ENCODE data around the gene CLDN9. TPM values are rescaled to one million over a fixed set of nuclear protein-coding genes. Genes with fewer than 3 reads are reported as not detected.

The CLDN9 gene
- total and polyA plus RNA-seq, 4 donors = 0.05 to 0.32 (median 0.25) TPM

- WGBS = 96% methylated on average over 15 of the region's 15 CpGs
Measured at GRCh38 chr16:2974319-2975056, 38.2 kb upstream of the CLDN9 start.

GRCh38 chr16:2975161-2975795 lies 37.4 kb upstream of the CLDN9 start:
- peaks cover 0 to 2% (median 0%) of the 10 kb centered on the region in 4 donors for H3K27me3 ChIP-seq (ENCODE audit: control insufficient read depth in 4 of 4, insufficient read depth in 4 of 4, low read length in 3 of 4)
- no peak overlapping the region for H3K4me3 ChIP-seq (ENCODE audit: low read depth in 1 of 3, low read length in 3 of 3)
- TF ChIP-seq FOXA2 (IDR thresholded peaks at IDR 0.05) (no peak), SP1 (IDR thresholded peaks at IDR 0.05) (no peak)
- no peaks in the 10 kb centered on the region for H3K9me3 ChIP-seq (ENCODE audit: control insufficient read depth in 4 of 4, low read length in 3 of 4)
- DNase-seq (ENCODE audit: low spot score) = no peak
- H3K9ac ChIP-seq (ENCODE audit: low read depth in 1 of 2, low read length in 2 of 2) = no peak overlapping the region
- no peaks in the 10 kb centered on the region for H3K36me3 ChIP-seq (ENCODE audit: control insufficient read depth in 4 of 4, insufficient read depth in 3 of 4, low read depth in 1 of 4, low read length in 3 of 4)
- H3K27ac ChIP-seq (ENCODE audit: low read depth in 1 of 2, low read length in 2 of 2) = no peak overlapping the region
- WGBS = 97% methylated on average over 28 of the region's 28 CpGs
- peaks cover 9 to 24% (median 10%) of the 10 kb centered on the region in 4 donors for H3K4me1 ChIP-seq (ENCODE audit: control insufficient read depth in 4 of 4, insufficient read depth in 4 of 4, low read length in 3 of 4)

More at GRCh38 chr16:2974319-2975056, 38.2 kb upstream of the CLDN9 start:
- DNase-seq (ENCODE audit: low spot score) = no peak
- Histone ChIP-seq H3K9ac (ENCODE audit: low read depth in 1 of 2, low read length in 2 of 2) (no peak overlapping the region), H3K36me3 (ENCODE audit: control insufficient read depth in 4 of 4, insufficient read depth in 3 of 4, low read depth in 1 of 4, low read length in 3 of 4) (no peaks in the 10 kb centered on the region), H3K4me1 (ENCODE audit: control insufficient read depth in 4 of 4, insufficient read depth in 4 of 4, low read length in 3 of 4) (peaks cover 8 to 25% (median 14%) of the 10 kb centered on the region in 4 donors), H3K9me3 (ENCODE audit: control insufficient read depth in 4 of 4, low read length in 3 of 4) (no peaks in the 10 kb centered on the region), H3K27ac (ENCODE audit: low read depth in 1 of 2, low read length in 2 of 2) (no peak overlapping the region), H3K4me3 (ENCODE audit: low read depth in 1 of 3, low read length in 3 of 3) (no peak overlapping the region), H3K27me3 (ENCODE audit: control insufficient read depth in 4 of 4, insufficient read depth in 4 of 4, low read length in 3 of 4) (peaks cover 0 to 2% (median 0%) of the 10 kb centered on the region in 4 donors)
- TF ChIP-seq JUND (IDR thresholded peaks at IDR 0.05) (no peak), TAF1 (conservative IDR thresholded peaks at IDR 0.05) (no peak), YY1 (IDR thresholded peaks at IDR 0.05) (no peak), EGR1 (IDR thresholded peaks at IDR 0.05; ENCODE audit: low read depth in 2 of 2) (no peak), HNF4A (conservative IDR thresholded peaks at IDR 0.05) (no peak), ZBTB33 (IDR thresholded peaks at IDR 0.05) (no peak), MAX (IDR thresholded peaks at IDR 0.05) (no peak), FOXA2 (IDR thresholded peaks at IDR 0.05) (no peak), CTCF (IDR thresholded peaks at IDR 0.05; ENCODE audit: low read depth, low read length, missing input control) (no peak), RAD21 (IDR thresholded peaks at IDR 0.05) (no peak), SP1 (IDR thresholded peaks at IDR 0.05) (no peak)

- H3K27ac ChIP-seq (ENCODE audit: low read depth in 1 of 2, low read length in 2 of 2) = no peak overlapping the region
- WGBS = 93% methylated on average over 7 of the region's 7 CpGs
- H3K9ac ChIP-seq (ENCODE audit: low read depth in 1 of 2, low read length in 2 of 2) = no peak overlapping the region
- H3K4me3 ChIP-seq (ENCODE audit: low read depth in 1 of 3, low read length in 3 of 3) = no peak overlapping the region
- no peak for DNase-seq (ENCODE audit: low spot score)
- no peaks in the 10 kb centered on the region for H3K36me3 ChIP-seq (ENCODE audit: control insufficient read depth in 4 of 4, insufficient read depth in 3 of 4, low read depth in 1 of 4, low read length in 3 of 4)
- peaks cover 0 to 2% (median 0%) of the 10 kb centered on the region in 4 donors for H3K27me3 ChIP-seq (ENCODE audit: control insufficient read depth in 4 of 4, insufficient read depth in 4 of 4, low read length in 3 of 4)
- H3K4me1 ChIP-seq (ENCODE audit: control insufficient read depth in 4 of 4, insufficient read depth in 4 of 4, low read length in 3 of 4) = peaks cover 8 to 22% (median 14%) of the 10 kb centered on the region in 4 donors
- H3K9me3 ChIP-seq (ENCODE audit: control insufficient read depth in 4 of 4, low read length in 3 of 4) = no peaks in the 10 kb centered on the region
- TF ChIP-seq MAX (IDR thresholded peaks at IDR 0.05) (no peak), EGR1 (IDR thresholded peaks at IDR 0.05; ENCODE audit: low read depth in 2 of 2) (no peak), REST (IDR thresholded peaks at IDR 0.05) (no peak), JUND (IDR thresholded peaks at IDR 0.05) (no peak), FOXA1 (IDR thresholded peaks at IDR 0.05) (no peak), ATF3 (IDR thresholded peaks at IDR 0.05) (no peak), HNF4G (IDR thresholded peaks at IDR 0.05) (no peak), RXRA (IDR thresholded peaks at IDR 0.05) (no peak)
Measured at GRCh38 chr16:2976201-2976600, 36.5 kb upstream of the CLDN9 start.

Measured in liver (tissue), 9 donors.